Stomach (tissue), 9 donors: Measurements from ENCODE around the gene ETV1. TPM values are rescaled to one million over a fixed set of nuclear protein-coding genes. Genes with fewer than 3 reads are reported as not detected.
A peak's percentile ranks its signal among the peaks of the same experiment; 100 is the strongest.

ENCODE experiments used
- DNase-seq, 2 donors: peaks; one replicate each; pipeline versions ENCODE4 v3.0.0 to v3.0.0-alpha.2; 2013 to 2019
- H3K27ac ChIP-seq, 5 donors: fragments of 200-600 bp in 4 of 5; sonication (generic) in 4 of 5; one replicate each; pipeline ENCODE4 v1.5.1; 2013 to 2019; ENCODE audit warnings: mild to moderate bottlenecking in 1 of 5, moderate library complexity in 1 of 5
- H3K27me3 ChIP-seq, 3 donors: fragments of 200-600 bp; sonication (generic); one replicate each; pipeline ENCODE4 v1.5.1; 2017 to 2019; ENCODE audit warnings: mixed run types in 1 of 3
- H3K36me3 ChIP-seq, 4 donors: fragments of 200-600 bp; sonication (generic); 1 replicate in 3 of 4; 2 replicates in 1 of 4; pipeline ENCODE4 v1.5.1; 2016 to 2019
- H3K4me1 ChIP-seq, 4 donors: fragments of 200-600 bp; sonication (generic); one replicate each; pipeline ENCODE4 v1.5.1; 2016 to 2019
- H3K4me3 ChIP-seq, 4 donors: fragments of 200-600 bp; sonication (generic) in 3 of 4; one replicate each; pipeline ENCODE4 v1.5.1; 2016 to 2019; ENCODE audit warnings: mild to moderate bottlenecking in 1 of 4
- H3K9me3 ChIP-seq, 4 donors: fragments of 200-600 bp; sonication (generic); one replicate each; pipeline ENCODE4 v1.5.1; 2016 to 2019
- CTCF ChIP-seq, 7 experiments: fragments of 450-650 bp in 4 of 7; fragments of 200-600 bp in 3 of 7; sonication (generic) in 3 of 7; IDR thresholded peaks; one replicate each; pipeline ENCODE4 v1.5.1; 2016 to 2019; ENCODE audit warnings: antibody characterized with exemption in 7 of 7, control low read depth in 2 of 7, mild to moderate bottlenecking in 1 of 7
- EP300 ChIP-seq: sonication (generic); formaldehyde crosslinking; IDR thresholded peaks from one replicate; pipeline ENCODE4 v1.6.1; 2017; ENCODE audit warnings: antibody characterized with exemption
- POLR2A ChIP-seq, 4 donors: fragments of 450-650 bp; IDR thresholded peaks; one replicate each; pipeline ENCODE4 v1.6.1; 2016; ENCODE audit warnings: antibody characterized with exemption in 4 of 4, control low read depth in 2 of 4, mild to moderate bottlenecking in 1 of 4, moderate library complexity in 1 of 4
- POLR2AphosphoS5 ChIP-seq, 3 donors: sonication (generic); formaldehyde crosslinking; IDR thresholded peaks; one replicate each; pipeline ENCODE4 v1.6.1; 2016; ENCODE audit warnings: antibody characterized with exemption in 3 of 3
- WGBS, 5 donors: extraction: QIAGEN DNeasy Blood & Tissue Kit in 3 of 5; methylation state at CpG; one replicate each; pipeline versions ENCODE4 v1.1.5 to v1.1.7; 2013 to 2018; 5-methylcytosine and 5-hydroxymethylcytosine counted together
- intact Hi-C: fragments of 100-400 bp; cut with DNase I; formaldehyde crosslinking; loops from one replicate; pipeline ENCODE4 v1.15.1; 2023; ENCODE audit warnings: low total_unique reads
- polyA plus RNA-seq, 3 donors: library from polyadenylated mRNA; stranded (reverse); fragments of 200-250 nt; gene quantifications; one replicate each; pipeline ENCODE4 v1.2.3, GENCODE V29; 2013
- total RNA-seq, 5 donors: library from RNA; depleted of rRNA; stranded (reverse); fragments of >200 nt; gene quantifications; one replicate each; pipeline versions ENCODE4 v1.1.0 to v1.2.3, GENCODE V29; 2014 to 2016
- donor health status: healthy with polysubstance abuse.
- donor health status: Bipolar disorder and iron deficiency.
- donor health status: healthy.

Gene ETV1
- total and polyA plus RNA-seq, 8 donors: 0.29 to 17.6 (median 1.3) TPM

DNA sequence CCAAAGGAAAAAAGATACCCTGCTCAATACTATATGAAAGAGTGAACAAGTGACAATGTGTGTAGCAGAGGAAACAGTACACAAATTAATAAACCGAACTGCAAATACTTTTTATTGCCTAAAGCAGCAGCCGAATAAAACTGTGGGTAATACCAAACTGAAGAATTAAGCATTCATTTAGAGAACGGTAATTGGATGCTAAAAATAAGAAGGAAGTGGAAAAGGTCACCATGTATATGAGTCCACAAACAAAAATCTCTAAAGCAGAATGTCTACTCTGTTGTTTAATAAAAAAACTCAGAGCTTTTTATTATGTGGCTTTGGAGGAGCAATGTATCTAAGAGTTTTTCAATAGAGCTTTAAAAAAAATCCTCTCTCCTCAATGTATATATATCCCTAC lies 87.9 kb downstream of the ETV1 start:
- Histone ChIP-seq H3K9me3 (no peaks in the 10 kb centered on the region), H3K27ac (no peak overlapping the region), H3K36me3 (no peaks in the 10 kb centered on the region), H3K4me1 (peaks cover 0 to 9% (median 3%) of the 10 kb centered on the region in 4 donors), H3K4me3 (no peak overlapping the region), H3K27me3 (no peaks in the 10 kb centered on the region)
- DNase-seq: no peak
- intact Hi-C loops: no loop called here
- TF ChIP-seq POLR2A (IDR thresholded peaks at IDR 0.05) (no peak), EP300 (no peak), POLR2AphosphoS5 (IDR thresholded peaks at IDR 0.05) (no peak), CTCF (IDR thresholded peaks at IDR 0.05) (no peak)
- WGBS, 5 donors: 87 to 92% (median 90%) methylated on average over 3 of the region's 3 CpGs

DNA sequence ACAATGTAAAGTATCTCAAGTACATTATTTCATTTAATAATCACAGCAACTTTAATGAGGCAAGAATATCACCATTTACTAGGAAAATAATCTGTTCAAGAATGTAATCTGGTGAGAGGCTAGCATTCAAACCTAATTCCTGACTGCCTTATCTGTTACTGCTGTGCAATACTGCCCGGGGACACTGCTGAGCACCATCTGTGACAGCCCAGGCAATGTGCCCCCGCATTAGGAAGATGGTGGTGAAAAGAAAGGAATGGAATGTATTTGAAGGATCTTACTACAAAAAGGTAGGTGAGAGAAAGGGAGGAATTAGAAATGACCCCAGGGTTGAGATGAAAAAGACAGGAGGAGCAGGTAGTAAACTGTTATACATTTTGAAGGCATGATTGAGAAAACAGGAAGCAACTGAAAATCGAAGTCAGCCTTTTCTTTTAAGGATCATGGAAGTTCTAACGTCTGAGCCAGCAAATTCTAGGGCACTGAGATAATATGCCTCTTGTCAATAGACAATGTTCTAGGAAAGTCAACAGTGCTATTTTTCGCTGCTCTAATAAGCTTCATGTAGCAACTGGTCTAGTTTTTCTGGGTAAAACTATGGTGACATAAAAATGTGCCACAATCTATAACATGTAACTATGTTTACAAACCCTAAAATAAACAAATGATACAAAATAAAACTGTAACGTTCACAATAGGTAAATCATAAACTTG lies 90.4 kb downstream of the ETV1 start:
- H3K27ac ChIP-seq: no peak overlapping the region
- TF ChIP-seq POLR2AphosphoS5 (IDR thresholded peaks at IDR 0.05) (no peak), CTCF (IDR thresholded peaks at IDR 0.05) (no peak)
- H3K36me3 ChIP-seq: no peaks in the 10 kb centered on the region
- intact Hi-C loops: no loop called here
- peaks cover 0 to 9% (median 3%) of the 10 kb centered on the region in 4 donors for H3K4me1 ChIP-seq
- no peaks in the 10 kb centered on the region for H3K9me3 ChIP-seq
- peak in 1 of 2 donors; percentile 20 for DNase-seq
- WGBS, 5 donors: 34 to 57% (median 48%) methylated on average over 6 of the region's 6 CpGs
- H3K4me3 ChIP-seq: no peak overlapping the region
- H3K27me3 ChIP-seq: no peaks in the 10 kb centered on the region

- Histone ChIP-seq H3K27ac (no peak overlapping the region), H3K27me3 (no peaks in the 10 kb centered on the region), H3K4me1 (peaks cover 0 to 9% (median 3%) of the 10 kb centered on the region in 4 donors), H3K9me3 (no peaks in the 10 kb centered on the region), H3K4me3 (no peak overlapping the region), H3K36me3 (no peaks in the 10 kb centered on the region)
- intact Hi-C loops: no loop called here
- no peak for TF ChIP-seq EP300
- no peak for TF ChIP-seq POLR2AphosphoS5 (IDR thresholded peaks at IDR 0.05)
- TF ChIP-seq CTCF (IDR thresholded peaks at IDR 0.05): no peak
- TF ChIP-seq POLR2A (IDR thresholded peaks at IDR 0.05): no peak
- WGBS, 5 donors: 66 to 85% (median 75%) methylated on average over 2 of the region's 2 CpGs
- DNase-seq: no peak
These were observed 91.6 kb downstream of the ETV1 start for GRCh38 chr7:13897819-13898218.

GRCh38 chr7:13894954-13895353 lies 94.5 kb downstream of the ETV1 start:
- Histone ChIP-seq H3K27ac (no peak overlapping the region), H3K4me3 (no peak overlapping the region), H3K4me1 (peaks cover 0 to 9% (median 3%) of the 10 kb centered on the region in 4 donors), H3K9me3 (no peaks in the 10 kb centered on the region), H3K27me3 (no peaks in the 10 kb centered on the region), H3K36me3 (no peaks in the 10 kb centered on the region)
- intact Hi-C loops: no loop called here
- no peak for TF ChIP-seq POLR2AphosphoS5 (IDR thresholded peaks at IDR 0.05)
- no peak for TF ChIP-seq POLR2A (IDR thresholded peaks at IDR 0.05)
- no peak for TF ChIP-seq CTCF (IDR thresholded peaks at IDR 0.05)
- TF ChIP-seq EP300: no peak
- 87 to 94% (median 89%) methylated on average over 4 of the region's 4 CpGs for WGBS, 5 donors
- no peak for DNase-seq
